A673 (cell line): ENCODE data around the gene MAP1LC3B2.

Experiments used
- CTCF ChIP-seq: fragments of 300-800, 200-600 bp; sonication (generic); conservative IDR thresholded peaks from 2 replicates; pipeline ENCODE4 v1.5.1; 2017; ENCODE audit warnings: low read depth, mild to moderate bottlenecking, antibody characterized with exemption, low read length, moderate library complexity, mixed read lengths
- EZH2 ChIP-seq: fragments of 200-600 bp; sonication (generic); IDR thresholded peaks from 2 replicates; pipeline ENCODE4 v1.6.1; 2017; ENCODE audit warnings: borderline replicate concordance, low read depth, mild to moderate bottlenecking, mixed read lengths, antibody characterized with exemption, low read length; ENCODE audit not compliant: poor library complexity, severe bottlenecking

GRCh38 chr12:116568203-116568602, 9.0 kb downstream of the MAP1LC3B2 start:
- no peak for TF ChIP-seq CTCF
- no peak for TF ChIP-seq EZH2
